Amniotic stem cell (primary cell): ENCODE data around the gene SRF.

Experiments
- DNase-seq: peaks from one replicate; lab custom pipeline; 2025; lab: John Stamatoyannopoulos, UW

SRF gene

GRCh38 chr6:43147691-43148477 is 23.2 kb upstream of the SRF start:
- DNase-seq, result no peak

- DNase-seq, result no peak
Measured at GRCh38 chr6:43149265-43149664, 21.8 kb upstream of the SRF start.

- DNase-seq, result no peak
Measured at GRCh38 chr6:43150051-43150751, 20.9 kb upstream of the SRF start.

GRCh38 chr6:43159599-43159998 is 11.5 kb upstream of the SRF start:
- DNase-seq, result no peak

GRCh38 chr6:43163899-43164298 is 7.2 kb upstream of the SRF start:
- DNase-seq, result no peak

GRCh38 chr6:43170417-43170930 is 595 bp upstream of the SRF start:
- DNase-seq, result peak; percentile 92

- no peak for DNase-seq
Measured at GRCh38 chr6:43171707-43172103, 636 bp downstream of the SRF start.

GRCh38 chr6:43172104-43173007 is 1.3 kb downstream of the SRF start:
- DNase-seq, result no peak

- DNase-seq, result no peak
Measured at GRCh38 chr6:43173591-43174262, 2.7 kb downstream of the SRF start.

- DNase-seq, result peak; percentile 97
Measured at GRCh38 chr6:43174263-43175112, 3.4 kb downstream of the SRF start.

- no peak for DNase-seq
Measured at GRCh38 chr6:43175676-43176422, 4.8 kb downstream of the SRF start.

- no peak for DNase-seq
Measured at GRCh38 chr6:43176423-43176786, 5.3 kb downstream of the SRF start.

- no peak for DNase-seq
Measured at GRCh38 chr6:43178150-43178549, 7.1 kb downstream of the SRF start.

- no peak for DNase-seq
Measured at GRCh38 chr6:43178951-43179830, 8.1 kb downstream of the SRF start.

- no peak for DNase-seq
Measured at GRCh38 chr6:43180058-43180457, 9.0 kb downstream of the SRF start.

- DNase-seq, result no peak
Measured at GRCh38 chr6:43180985-43181384, 9.9 kb downstream of the SRF start.

- no peak for DNase-seq
Measured at GRCh38 chr6:43181621-43181941, 10.5 kb downstream of the SRF start.

- no peak for DNase-seq
Measured at GRCh38 chr6:43181942-43182860, 11.1 kb downstream of the SRF start, which contains the start of gene CUL9. Gene CUL9, plus strand, starts transcription at chr6:43182196. Its CDS starts 2,115 bp downstream, at chr6:43184311.
